ENCODE data around the gene ABCC6.

Gene ABCC6

DNA sequence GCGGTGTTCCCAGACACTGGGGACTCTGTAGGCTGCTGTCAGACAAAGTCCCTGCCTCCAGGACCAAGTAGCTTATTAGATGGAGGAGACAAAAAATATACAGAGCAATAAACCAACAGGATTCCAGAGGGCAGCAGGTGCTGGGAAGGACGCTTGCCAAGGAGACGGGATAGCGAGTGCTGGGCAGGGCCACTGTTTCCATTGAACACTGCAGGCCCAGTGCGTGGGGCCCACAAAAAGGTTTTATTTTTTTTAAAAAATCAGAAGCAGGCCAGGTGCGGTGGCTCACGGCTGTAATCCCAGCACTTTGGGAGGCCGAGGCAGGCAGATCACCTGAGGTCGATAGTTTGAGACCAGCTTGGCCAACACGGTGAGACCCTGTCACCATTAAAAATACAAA, 84.2 kb downstream of the ABCC6 start:
- no peak for DNase-seq

- DNase-seq, result no peak
Measured at GRCh38 chr16:16138034-16138635, 85.2 kb downstream of the ABCC6 start.

DNA sequence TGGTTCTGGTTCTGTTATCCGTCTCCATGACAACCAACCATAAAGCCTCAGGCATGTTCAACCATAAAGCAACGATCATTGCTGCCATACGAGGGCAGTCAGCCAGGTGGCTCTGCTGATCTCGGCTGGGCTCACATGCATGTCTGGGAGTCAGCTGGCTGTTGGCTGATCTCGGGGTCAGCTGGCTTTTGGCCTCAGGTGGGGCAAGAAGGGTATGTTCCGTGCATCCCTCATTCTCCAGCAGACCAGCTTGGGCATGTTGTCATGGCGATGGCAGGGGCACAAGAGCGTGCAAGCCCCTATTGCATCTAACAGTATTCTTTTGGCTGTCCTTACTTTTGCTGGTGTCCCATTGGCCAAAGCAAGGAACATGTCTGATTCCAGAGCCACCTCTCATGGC, 86.2 kb downstream of the ABCC6 start:
- no peak for DNase-seq

- DNase-seq, result no peak
Measured at GRCh38 chr16:16136588-16136987, 86.7 kb downstream of the ABCC6 start.

- no peak for DNase-seq
Measured at GRCh38 chr16:16133943-16134604, 89.2 kb downstream of the ABCC6 start.

GRCh38 chr16:16131659-16132058, 91.6 kb downstream of the ABCC6 start:
- no peak for DNase-seq

DNA sequence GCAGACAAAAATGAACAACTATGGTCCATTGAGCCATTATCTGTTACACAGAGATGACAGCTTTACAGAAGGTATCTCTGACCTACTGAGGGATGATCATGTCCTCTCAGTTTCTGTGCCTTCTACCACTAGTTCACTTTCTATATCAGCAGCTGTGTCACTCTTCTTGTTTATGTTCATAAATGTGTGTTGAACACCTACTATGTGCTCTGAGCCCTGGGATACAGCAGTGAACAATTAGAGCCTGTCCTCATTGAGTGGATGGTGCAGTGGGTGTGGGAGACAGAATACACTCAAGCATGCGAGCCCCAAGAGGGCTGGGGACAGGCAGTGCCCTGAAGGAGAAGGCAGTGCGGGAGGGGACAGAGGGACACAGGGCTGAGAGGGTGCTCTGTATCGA, 92.1 kb downstream of the ABCC6 start:
- no peak for DNase-seq

DNA sequence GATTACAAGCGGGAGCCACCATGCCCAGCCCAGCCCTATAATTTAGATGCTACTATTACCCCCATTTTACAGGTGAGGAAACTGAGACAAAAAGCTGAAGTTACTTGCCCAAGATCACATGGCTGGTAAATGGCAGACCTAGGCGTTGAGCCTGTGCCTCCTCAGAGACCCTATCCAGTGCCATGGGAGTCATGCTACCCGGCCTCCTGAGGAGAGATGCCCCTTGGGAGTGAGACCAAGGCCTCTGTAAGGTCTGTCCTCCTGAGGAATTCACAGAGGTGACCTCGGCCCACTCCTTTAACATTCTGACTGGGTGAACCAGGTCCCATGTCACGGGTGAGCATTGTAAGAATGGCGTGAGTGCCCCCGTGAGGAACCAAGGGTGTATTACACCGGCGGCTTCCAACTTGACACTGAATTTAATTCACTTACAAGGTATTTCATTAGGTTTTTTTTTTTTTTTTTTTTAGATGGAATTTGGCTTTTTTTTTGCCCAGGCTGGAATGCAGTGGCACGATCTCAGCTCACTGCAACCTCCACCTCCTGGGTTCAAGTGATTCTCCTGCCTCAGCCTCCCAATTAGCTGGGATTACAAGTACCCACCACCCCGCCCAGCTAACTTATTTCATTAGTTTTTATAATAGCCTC, 95.7 kb downstream of the ABCC6 start:
- DNase-seq, result peak; percentile 65

DNA sequence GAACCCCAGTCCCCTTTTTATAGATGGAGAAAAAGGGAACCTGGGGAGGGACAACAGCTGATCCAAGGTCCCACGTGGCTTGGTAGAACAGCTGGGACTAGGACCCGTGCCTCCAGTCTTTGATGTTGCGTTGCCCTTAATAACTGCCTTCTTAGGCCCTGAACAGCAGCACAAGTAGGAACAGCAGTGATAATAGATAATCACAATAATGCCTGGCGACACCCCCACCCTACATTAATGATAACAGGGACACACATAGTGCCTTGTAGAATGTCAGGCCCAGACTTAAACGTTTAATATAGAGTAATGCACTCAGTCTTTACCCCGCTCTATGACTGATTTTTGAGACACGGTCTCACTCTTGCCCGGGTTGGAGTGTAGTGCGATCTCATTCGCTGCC, 96.4 kb downstream of the ABCC6 start:
- DNase-seq, result no peak

DNA sequence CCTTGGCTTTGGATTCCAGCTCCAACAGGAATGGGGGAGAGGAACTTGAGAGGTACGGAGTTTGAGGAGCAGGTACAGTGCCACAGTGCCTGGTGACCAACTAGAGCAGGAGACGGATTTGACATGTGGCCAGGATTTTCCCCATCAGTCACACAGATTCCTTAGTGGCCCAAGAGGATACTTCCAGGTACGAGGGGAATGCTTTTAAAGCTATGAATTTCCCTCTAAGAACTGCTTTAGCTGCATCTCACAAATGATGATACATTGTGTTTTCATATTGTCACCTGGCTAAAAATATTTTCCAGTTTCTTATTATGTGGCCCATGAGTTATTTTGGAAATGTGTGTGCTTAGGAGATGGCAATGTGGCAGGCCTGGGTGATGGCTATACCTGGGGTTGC, 98.3 kb downstream of the ABCC6 start:
- DNase-seq, result no peak

DNA sequence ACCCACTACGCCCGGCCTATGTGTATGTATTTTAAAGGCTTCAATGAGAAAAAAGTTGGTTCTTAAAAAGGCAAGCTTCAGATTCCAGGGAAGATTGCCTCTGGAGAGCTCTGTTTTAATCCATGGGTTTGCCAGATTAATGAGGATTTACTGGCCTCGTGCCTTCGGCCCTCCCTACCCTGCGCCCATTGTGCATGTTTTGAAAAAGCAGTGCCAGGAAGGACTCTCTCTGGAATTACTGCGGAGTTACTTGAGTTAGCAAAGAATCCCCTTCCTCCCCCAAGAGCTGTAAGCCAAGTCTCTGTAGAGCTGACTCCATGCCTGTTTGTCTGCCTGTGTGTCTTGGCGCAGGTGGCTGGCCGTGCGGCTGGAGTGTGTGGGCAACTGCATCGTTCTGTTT, 98.9 kb downstream of the ABCC6 start:
- no peak for DNase-seq

DNA sequence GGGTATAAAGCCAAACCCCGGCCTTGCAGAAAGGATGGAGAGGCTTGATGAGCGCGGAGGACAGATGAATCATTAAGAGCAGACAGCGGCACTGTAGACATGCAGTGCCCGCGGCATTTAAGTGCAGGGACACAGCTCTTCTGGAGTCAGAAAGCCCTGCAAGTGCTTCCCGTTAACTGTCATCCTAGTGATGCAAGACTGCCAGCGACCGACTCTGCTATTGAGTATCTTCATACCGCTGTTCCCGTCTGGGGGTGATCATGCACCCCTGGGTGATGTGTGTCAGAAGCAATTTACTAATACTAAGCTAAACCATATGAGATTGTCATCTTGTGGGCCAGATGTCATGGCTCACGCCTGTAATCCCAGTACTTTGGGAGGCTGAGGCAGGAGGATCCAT, 101.0 kb downstream of the ABCC6 start:
- DNase-seq, result no peak

DNA sequence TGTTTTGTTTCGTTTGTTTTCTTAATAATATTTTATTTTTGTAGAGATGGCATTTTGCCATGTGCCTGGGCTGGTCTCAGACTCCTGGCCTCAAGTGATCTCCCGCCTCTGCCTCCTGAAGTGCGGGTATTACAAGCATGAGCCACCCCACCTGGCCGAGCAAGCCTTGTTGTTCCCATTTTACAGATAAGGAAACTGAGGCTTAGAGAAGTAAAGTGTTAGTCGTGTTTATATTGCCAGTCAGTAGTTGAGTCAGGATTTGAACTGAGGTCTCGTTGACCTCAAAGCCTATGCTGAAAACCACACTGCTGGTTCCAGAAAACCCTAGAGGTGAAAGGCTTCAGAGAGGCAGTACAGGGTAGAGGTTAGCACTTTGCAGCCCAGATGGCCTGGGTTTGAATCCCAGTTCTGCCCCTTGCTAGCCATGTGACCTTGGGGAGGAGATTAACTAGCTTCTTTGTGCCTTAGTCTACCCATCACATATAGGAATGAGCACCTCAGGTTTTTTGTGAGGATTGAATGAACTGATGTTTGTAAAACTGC, 102.0 kb downstream of the ABCC6 start:
- no peak for DNase-seq

GRCh38 chr16:16120382-16121184, 102.7 kb downstream of the ABCC6 start:
- DNase-seq, result no peak

GRCh38 chr16:16120044-16120381, 103.3 kb downstream of the ABCC6 start:
- no peak for DNase-seq

GRCh38 chr16:16118337-16118736, 105.0 kb downstream of the ABCC6 start:
- DNase-seq, result no peak

DNA sequence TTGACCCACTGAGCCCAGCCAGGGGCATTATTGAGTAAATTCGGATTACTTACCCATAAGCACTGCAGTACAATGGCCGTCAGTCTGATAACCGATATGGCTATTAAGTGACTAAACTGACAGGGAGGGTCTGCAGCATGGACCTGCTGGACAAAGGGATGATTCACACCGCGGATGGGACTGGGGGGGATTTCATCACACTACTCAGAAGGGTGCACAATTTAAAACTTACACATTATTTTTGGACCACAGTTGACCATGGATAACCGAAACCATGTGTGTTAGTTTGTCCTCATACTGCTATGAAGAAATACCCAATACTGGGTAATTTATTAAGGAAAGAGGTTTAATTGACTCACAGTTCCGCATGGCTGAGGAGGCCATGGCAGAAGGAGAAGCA, 106.5 kb downstream of the ABCC6 start:
- DNase-seq, result no peak

DNA sequence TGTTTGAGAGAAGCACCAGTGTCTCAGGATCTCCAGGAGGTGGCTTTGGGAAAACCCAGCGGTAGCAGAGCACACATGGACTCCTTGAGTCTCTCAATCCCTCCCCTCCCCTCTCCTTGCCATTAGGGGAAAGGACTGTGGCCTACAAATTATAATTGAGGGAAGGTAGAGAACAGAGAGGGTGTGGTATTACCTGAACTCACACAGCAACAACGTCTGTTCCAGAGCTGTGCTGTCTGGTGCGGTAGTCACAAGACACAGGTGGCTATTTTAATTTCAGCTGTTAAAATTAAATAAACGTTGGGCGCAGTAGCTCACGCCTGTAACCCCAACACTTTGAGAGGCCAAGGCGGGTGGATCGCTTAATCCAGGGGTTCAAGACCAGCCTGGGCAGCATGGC, 110.2 kb downstream of the ABCC6 start:
- DNase-seq, result no peak

DNA sequence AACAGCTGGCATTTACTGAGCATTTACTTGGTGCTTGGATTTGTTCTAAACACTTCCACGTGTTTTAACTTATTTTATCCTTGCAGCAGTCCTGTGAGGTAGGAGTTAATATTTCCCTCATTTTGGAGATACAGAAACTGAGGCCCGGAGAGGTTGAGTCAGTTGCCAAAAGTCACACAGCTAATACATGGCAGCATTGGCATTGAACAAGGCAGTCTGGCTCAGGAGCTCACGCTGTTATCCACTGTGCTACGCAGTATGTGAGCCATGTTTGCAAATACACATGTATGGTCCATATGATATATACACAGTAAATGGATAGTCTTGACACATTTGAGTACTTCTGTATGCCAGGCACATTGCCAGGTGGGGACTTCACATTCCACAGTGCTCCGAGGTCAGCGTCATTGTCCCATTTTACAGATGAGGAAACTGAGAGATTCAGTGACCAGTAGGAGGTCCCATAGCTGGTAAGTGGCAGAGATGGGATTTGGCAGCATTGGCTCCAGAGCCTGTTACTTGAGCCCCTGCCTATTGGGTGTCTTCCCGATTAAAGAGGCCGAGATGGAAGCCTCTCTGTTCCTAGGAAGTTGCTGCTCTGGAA, 110.7 kb downstream of the ABCC6 start:
- no peak for DNase-seq

DNA sequence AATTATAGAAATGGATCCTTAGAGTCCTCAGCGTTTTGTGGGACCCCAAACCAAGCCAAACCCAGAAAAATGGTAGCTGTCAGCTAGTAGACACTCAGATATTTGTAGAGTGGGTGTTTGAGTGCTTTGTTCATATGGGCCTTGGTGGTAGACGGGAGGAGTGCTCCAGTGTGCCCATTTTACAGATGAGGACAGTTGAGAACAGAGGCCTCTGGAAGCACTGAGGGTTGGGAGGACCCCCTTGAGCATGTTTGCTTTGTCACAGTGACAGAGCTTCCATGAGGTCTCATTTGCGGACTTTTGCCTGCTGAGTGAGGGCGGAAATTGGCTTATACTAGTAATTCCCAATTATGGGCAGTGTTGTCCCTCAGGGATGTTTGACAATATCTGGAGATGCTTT, 111.7 kb downstream of the ABCC6 start:
- DNase-seq, result no peak

- DNase-seq, result no peak
Measured at GRCh38 chr16:16110111-16110490, 113.2 kb downstream of the ABCC6 start.

GRCh38 chr16:16109453-16110110, 113.7 kb downstream of the ABCC6 start:
- DNase-seq, result no peak

DNA sequence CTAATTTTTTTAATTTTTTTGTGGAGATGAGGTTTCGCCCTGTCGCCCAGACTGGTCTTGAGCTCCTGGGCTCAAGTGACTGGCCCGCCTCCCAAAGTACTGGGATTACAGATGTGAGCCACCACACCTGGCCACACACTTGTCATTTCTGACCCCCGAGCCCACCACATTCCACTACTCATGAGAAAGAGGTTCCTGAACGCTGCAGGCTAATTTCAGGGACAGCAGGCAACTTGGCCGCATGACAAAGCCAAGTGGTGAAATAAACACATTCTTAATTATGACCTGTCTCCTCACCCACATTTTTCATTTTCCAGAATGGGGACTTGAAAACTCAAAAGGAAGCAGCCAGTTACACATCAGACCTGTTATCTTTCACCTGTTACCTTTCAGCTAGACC, 114.5 kb downstream of the ABCC6 start:
- DNase-seq, result no peak
